Mucosa of descending colon (tissue), 3 donors: ENCODE results near the gene RNASE11. TPM values are rescaled to one million over a fixed set of nuclear protein-coding genes. Genes with fewer than 3 reads are reported as not detected.
"Not testable (repeated sequence)": the region's sequence is repeated elsewhere in the genome, so short reads cannot be mapped to it uniquely, and the experiment has no call there.

Experiments
- ATAC-seq: fragments of 200-7000 bp; cut with Tn5 transposase; one replicate; pipeline ENCODE4 v1.9.1; 2020; ENCODE audit warnings: mild to moderate bottlenecking, moderate library complexity
- DNase-seq, 3 donors: peaks; one replicate each; pipeline ENCODE4 v3.0.0-alpha.2; 2020
- H3K36me3 ChIP-seq: fragments of 200-600 bp; one replicate; pipeline ENCODE4 v1.8.0; 2021; ENCODE audit warnings: low read depth, mild to moderate bottlenecking
- H3K4me1 ChIP-seq: fragments of 200-600 bp; one replicate; pipeline ENCODE4 v1.8.0; 2021; ENCODE audit warnings: low read depth, mild to moderate bottlenecking
- H3K4me3 ChIP-seq: fragments of 200-600 bp; one replicate; pipeline ENCODE4 v1.8.0; 2021; ENCODE audit warnings: mild to moderate bottlenecking
- H3K9me3 ChIP-seq: fragments of 200-600 bp; one replicate; pipeline ENCODE4 v1.8.0; 2021; ENCODE audit warnings: mild to moderate bottlenecking
- intact Hi-C, 2 donors: fragments of 100-400 bp; cut with DNase I in 1 of 2; cut with micrococcal nuclease in 1 of 2; formaldehyde crosslinking; loops; one replicate each; pipeline versions ENCODE4 v1.11.0 to v1.11.1; 2022; cut with DNase I, micrococcal nuclease
- total RNA-seq, 3 donors: library from RNA; stranded (reverse); fragmentation: NEBNext Ultra II Directional in 2 of 3; extraction: Animal tissue kit (Norgen Biotek cat#: 25700) in 2 of 3; gene quantifications; one replicate each; pipeline versions ENCODE4 v1.2.1 to v1.2.4, GENCODE V29; 2021 to 2023
- TF ChIP-seq, protein P1 (sequence below): fragments of 200-600 bp; IDR thresholded peaks from one replicate; pipeline ENCODE4 v1.8.0; 2022; ENCODE audit warnings: antibody characterized with exemption, mild to moderate bottlenecking
- donor health status: DM: no; HTN: no; CAD: no; lungs with moderate emphysema.
- donor health status: DM: no; HTN: no; CAD: no.
- donor health status: DM: no; HTN: yes; CAD: no.

Gene RNASE11
- total RNA-seq, 3 donors from 2014 or later, result not detected

GRCh38 chr14:20583142-20583541, 4.7 kb downstream of the RNASE11 start:
- intact Hi-C loops, result no loop called here
- H3K36me3 ChIP-seq, result no peaks in the 10 kb centered on the region

DNA sequence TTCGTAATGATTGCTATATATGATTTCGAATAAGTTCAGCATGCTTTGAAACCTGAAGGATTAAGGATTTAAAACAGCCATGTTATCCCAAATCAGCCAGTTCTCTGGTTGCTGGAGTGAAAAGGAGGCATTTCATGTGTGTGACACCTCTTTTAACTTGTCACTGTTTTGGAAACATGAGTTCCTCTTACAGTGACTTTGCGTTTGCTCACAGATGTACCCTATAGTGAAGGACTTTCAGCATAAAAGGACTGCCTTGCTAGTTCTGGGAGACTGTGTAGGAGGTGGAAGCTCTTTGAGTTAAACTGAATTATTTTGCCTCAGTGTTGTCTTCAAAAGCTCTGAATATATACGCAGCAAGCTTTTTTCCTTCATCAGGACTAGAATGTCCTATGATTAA, 7.6 kb downstream of the RNASE11 start:
- Histone ChIP-seq H3K4me3 (no peak overlapping the region), H3K9me3 (no peaks in the 10 kb centered on the region), H3K4me1 (no peaks in the 10 kb centered on the region), H3K36me3 (no peaks in the 10 kb centered on the region)
- intact Hi-C loops, result no loop called here
- ATAC-seq (no peak), DNase-seq (no peak)
- TF ChIP-seq, protein P1, sequence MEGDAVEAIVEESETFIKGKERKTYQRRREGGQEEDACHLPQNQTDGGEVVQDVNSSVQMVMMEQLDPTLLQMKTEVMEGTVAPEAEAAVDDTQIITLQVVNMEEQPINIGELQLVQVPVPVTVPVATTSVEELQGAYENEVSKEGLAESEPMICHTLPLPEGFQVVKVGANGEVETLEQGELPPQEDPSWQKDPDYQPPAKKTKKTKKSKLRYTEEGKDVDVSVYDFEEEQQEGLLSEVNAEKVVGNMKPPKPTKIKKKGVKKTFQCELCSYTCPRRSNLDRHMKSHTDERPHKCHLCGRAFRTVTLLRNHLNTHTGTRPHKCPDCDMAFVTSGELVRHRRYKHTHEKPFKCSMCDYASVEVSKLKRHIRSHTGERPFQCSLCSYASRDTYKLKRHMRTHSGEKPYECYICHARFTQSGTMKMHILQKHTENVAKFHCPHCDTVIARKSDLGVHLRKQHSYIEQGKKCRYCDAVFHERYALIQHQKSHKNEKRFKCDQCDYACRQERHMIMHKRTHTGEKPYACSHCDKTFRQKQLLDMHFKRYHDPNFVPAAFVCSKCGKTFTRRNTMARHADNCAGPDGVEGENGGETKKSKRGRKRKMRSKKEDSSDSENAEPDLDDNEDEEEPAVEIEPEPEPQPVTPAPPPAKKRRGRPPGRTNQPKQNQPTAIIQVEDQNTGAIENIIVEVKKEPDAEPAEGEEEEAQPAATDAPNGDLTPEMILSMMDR, result no peak

More at GRCh38 chr14:20583142-20583541, 4.7 kb downstream of the RNASE11 start:
- H3K4me3 ChIP-seq, result no peak overlapping the region
- H3K4me1 ChIP-seq, result no peaks in the 10 kb centered on the region
- TF ChIP-seq, protein P1, result no peak
- ATAC-seq (no peak), DNase-seq (no peak)
- no peaks in the 10 kb centered on the region for H3K9me3 ChIP-seq

DNA sequence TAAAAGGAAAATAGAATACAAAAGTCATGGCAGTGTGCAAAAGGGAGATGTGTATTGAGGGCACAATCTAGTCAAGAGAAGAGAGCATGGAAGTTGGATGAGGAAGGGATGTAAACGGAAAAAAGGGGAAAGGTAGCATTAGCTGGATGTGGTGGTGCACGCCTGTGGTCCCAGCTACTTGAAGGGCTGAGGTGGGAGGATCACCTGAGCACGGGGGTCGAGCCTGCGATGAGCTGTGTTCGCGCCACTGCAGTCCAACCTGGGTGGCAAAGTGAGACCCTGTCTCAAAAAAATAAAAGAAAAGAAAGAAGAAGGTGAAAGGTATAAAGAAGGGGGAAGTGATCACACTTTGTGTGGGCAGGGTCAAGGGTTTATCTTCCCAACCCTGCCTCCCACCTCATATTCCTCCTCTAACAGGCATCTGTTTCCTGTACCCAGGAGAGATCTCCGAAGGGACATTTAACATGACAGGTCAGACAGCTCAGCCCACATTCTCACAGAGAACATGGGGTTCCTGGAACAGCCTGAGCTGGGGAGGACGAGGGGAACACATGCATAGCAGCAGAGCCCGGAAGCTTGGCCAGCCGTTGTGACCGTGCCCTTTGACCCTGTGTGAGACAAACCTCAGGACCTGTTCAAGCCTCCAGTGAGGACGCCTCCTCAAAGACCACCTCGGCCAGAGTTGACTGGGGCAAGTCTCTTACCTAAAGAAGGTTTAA, 8.9 kb downstream of the RNASE11 start:
- intact Hi-C loops, result no loop called here
- TF ChIP-seq, protein P1, result no peak
- no peak for DNase-seq
- Histone ChIP-seq H3K36me3 (no peaks in the 10 kb centered on the region), H3K9me3 (no peaks in the 10 kb centered on the region), H3K4me3 (no peak overlapping the region), H3K4me1 (no peaks in the 10 kb centered on the region)
- ATAC-seq, result no peak

GRCh38 chr14:20578325-20578724, 9.5 kb downstream of the RNASE11 start:
- H3K36me3 ChIP-seq, result no peaks in the 10 kb centered on the region
- intact Hi-C loops, result no loop called here
- ATAC-seq (no peak), DNase-seq (no peak)
- TF ChIP-seq, protein P1, result no peak
- H3K9me3 ChIP-seq, result no peaks in the 10 kb centered on the region
- H3K4me1 ChIP-seq, result no peaks in the 10 kb centered on the region
- no peak overlapping the region for H3K4me3 ChIP-seq

- H3K4me1 ChIP-seq, DNase-seq, ATAC-seq, H3K9me3 ChIP-seq, intact Hi-C loops, H3K4me3 ChIP-seq, H3K36me3 ChIP-seq: not testable (repeated sequence)
These were observed 15.3 kb downstream of the RNASE11 start for GRCh38 chr14:20572382-20572990.

DNA sequence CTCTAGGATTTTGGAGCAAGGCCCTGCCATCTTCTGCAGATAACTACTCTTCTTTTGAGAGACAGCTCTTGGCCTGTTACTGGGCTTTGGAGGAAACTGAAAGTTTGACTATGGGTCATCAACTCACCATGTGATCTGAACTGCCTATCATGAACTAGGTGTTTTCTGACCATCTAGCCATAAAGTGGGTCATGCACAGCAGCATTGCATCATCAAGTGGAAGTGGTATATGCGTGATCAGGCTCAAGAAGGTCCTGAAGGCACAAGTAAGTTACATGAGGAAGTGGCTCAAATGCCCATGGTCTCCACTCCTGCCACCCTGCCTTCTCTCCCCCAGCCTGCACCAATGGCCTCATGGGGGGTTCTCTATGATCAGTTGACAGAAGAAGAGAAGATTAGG, 17.1 kb downstream of the RNASE11 start:
- H3K36me3 ChIP-seq, H3K9me3 ChIP-seq, DNase-seq, H3K4me1 ChIP-seq, ATAC-seq, H3K4me3 ChIP-seq, intact Hi-C loops: not testable (repeated sequence)

DNA sequence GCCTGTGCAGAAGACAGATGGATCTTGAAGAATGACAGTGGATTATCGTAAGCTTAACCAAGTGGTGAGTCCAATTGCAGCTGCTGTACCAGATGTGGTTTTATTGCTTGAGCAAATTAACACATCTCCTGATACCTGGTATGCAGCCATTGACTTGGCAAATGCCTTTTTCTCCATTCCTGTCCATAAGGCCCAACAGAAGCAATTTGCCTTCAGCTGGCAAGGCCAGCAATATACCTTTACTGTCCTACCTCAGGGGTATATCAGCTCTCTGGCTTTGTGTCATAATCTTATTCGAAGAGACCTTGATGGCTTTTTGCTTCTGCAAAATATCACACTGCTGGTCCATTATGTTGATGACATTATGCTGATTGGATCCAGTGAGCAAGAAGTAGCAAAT, 17.9 kb downstream of the RNASE11 start:
- H3K9me3 ChIP-seq, H3K4me3 ChIP-seq, intact Hi-C loops, H3K4me1 ChIP-seq, ATAC-seq, DNase-seq, H3K36me3 ChIP-seq: not testable (repeated sequence)
